Adipocyte (in vitro differentiated cells): ENCODE data around the gene NFIB.

ENCODE experiments used
- DNase-seq: peaks from one replicate; pipeline ENCODE4 v3.0.0-alpha.2; 2015; ENCODE audit warnings: low read depth
- H3K27me3 ChIP-seq: replicated peaks from 2 replicates; pipeline ENCODE4 v1.7.0; 2013; ENCODE audit warnings: mild to moderate bottlenecking, low read length, moderate library complexity; ENCODE audit not compliant: control insufficient read depth, insufficient read depth
- H3K36me3 ChIP-seq: 2 replicates; pipeline ENCODE4 v1.7.0; 2013; ENCODE audit warnings: low read length, mild to moderate bottlenecking, moderate library complexity; ENCODE audit not compliant: control insufficient read depth, insufficient read depth, severe bottlenecking
- H3K4me1 ChIP-seq: 2 replicates; pipeline ENCODE4 v1.7.0; 2013; ENCODE audit warnings: mild to moderate bottlenecking, low read length, moderate library complexity; ENCODE audit not compliant: control insufficient read depth, insufficient read depth
- H3K4me3 ChIP-seq: 2 replicates; pipeline ENCODE4 v1.7.0; 2013; ENCODE audit warnings: mild to moderate bottlenecking, low read length, moderate library complexity
- H3K9ac ChIP-seq: 2 replicates; pipeline ENCODE4 v1.7.0; 2013; ENCODE audit warnings: mild to moderate bottlenecking, low read length, moderate library complexity
- H3K9me3 ChIP-seq: 2 replicates; pipeline ENCODE4 v1.7.0; 2013; ENCODE audit warnings: mild to moderate bottlenecking, low read length, moderate library complexity; ENCODE audit not compliant: control insufficient read depth

Gene NFIB

DNA sequence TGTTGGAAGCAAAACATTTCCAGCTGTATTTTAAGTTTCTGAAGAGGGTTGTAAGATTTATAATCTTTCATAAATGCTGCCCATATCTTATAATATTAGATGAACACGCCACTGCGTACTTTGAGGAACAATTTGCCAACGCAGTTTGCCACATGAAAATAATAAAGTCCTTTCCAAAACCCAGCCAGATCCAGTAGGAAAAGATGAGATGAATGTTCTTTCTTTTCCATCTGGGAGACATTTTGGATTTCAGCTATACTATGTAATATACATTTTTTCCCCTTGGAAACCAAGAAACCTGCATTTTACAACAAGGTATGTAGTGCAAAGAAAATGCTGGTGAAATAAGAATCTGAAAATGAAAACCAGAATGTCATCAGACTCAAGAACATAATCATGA, 125.4 kb downstream of the NFIB start:
- no peaks in the 10 kb centered on the region for H3K9me3 ChIP-seq
- no peak overlapping the region for H3K9ac ChIP-seq
- DNase-seq, result no peak
- H3K36me3 ChIP-seq, result no peaks in the 10 kb centered on the region
- H3K4me3 ChIP-seq, result no peak overlapping the region
- H3K27me3 ChIP-seq, result no peaks in the 10 kb centered on the region
- peaks cover 25% of the 10 kb centered on the region for H3K4me1 ChIP-seq

DNA sequence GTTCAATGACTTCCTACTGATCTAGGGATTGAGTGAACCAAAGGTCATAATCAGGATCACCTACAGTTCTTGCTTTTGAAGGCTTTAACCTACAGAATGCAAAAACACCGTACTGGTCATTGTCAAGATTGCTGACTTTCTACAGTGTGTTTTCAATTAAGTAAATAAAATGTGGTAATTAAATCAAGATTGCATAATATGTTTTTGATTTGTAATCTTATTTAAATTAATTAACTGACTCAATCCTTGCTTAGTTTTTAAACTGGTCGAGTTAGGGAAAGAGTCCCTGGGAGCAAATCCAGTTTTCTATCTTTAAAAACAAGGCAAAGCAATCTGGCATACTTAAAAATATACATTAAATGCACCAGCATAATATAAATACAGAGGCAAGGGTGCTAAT, 125.9 kb downstream of the NFIB start:
- no peak overlapping the region for H3K9ac ChIP-seq
- DNase-seq, result no peak
- H3K4me3 ChIP-seq, result no peak overlapping the region
- H3K36me3 ChIP-seq, result no peaks in the 10 kb centered on the region
- H3K9me3 ChIP-seq, result no peaks in the 10 kb centered on the region
- H3K4me1 ChIP-seq, result peaks cover 25% of the 10 kb centered on the region
- no peaks in the 10 kb centered on the region for H3K27me3 ChIP-seq

DNA sequence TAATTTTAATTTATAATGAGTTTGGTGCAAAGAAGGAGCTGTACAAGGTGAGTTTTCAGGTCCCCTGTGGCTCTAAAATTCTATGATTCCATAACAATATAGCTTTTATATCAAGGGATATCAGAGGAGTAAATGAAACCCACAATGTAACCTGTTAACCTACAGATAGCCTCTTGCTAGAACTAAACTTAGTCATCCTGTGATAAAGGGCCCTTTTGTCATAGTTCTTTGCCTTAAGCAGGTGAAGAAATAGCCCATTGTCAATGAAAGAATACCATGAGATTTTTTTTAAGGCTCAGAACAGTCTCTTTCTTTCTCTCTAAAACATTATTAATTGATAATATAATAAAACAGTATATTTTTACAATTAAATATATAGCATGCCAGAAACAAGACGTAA, 127.8 kb downstream of the NFIB start:
- no peaks in the 10 kb centered on the region for H3K36me3 ChIP-seq
- H3K9ac ChIP-seq, result no peak overlapping the region
- H3K4me1 ChIP-seq, result peaks cover 29% of the 10 kb centered on the region
- H3K27me3 ChIP-seq, result no peaks in the 10 kb centered on the region
- no peak overlapping the region for H3K4me3 ChIP-seq
- no peak for DNase-seq
- H3K9me3 ChIP-seq, result no peaks in the 10 kb centered on the region

DNA sequence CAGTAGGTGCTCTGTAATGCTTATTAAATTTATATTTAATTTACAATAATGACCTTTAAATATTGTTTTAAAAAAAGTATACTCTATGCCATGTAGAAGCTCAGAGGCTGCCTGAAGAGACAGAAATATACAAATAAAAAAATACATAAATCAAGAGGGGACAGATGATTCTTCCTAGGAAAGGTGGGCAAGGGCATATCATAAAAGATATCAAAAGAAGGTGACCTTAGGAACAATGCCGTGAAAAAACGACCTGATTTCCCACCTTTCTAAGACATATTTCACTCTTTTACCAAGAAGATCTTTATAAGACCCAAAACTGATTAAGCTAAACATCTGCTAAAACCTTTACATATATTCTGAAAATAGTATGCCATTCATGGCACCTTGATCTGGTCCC, 128.9 kb downstream of the NFIB start:
- no peaks in the 10 kb centered on the region for H3K36me3 ChIP-seq
- no peak for DNase-seq
- H3K9ac ChIP-seq, result no peak overlapping the region
- H3K27me3 ChIP-seq, result no peaks in the 10 kb centered on the region
- no peak overlapping the region for H3K4me3 ChIP-seq
- peaks cover 39% of the 10 kb centered on the region for H3K4me1 ChIP-seq
- no peaks in the 10 kb centered on the region for H3K9me3 ChIP-seq

DNA sequence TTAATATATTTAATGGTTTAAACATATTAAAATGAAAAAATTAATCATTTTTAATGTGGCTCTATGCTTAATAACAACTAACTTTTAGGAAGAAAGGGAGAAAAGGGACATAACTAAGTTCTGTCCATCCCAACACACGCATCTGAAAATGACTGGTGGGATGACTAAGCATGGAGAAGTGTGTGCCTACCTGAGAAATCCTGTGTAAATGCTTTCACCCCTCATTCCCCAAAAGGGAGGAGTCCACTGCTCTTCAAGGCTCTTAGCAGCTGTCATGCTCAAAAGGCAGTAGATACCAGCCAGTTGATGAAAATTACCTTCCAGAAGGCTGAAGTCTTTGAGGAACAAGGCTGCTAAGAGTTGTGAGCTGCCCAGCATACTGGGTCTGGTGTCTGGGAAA, 130.9 kb downstream of the NFIB start:
- no peak for DNase-seq
- no peaks in the 10 kb centered on the region for H3K36me3 ChIP-seq
- no peak overlapping the region for H3K9ac ChIP-seq
- H3K9me3 ChIP-seq, result no peaks in the 10 kb centered on the region
- peaks cover 46% of the 10 kb centered on the region for H3K4me1 ChIP-seq
- no peaks in the 10 kb centered on the region for H3K27me3 ChIP-seq
- H3K4me3 ChIP-seq, result no peak overlapping the region

DNA sequence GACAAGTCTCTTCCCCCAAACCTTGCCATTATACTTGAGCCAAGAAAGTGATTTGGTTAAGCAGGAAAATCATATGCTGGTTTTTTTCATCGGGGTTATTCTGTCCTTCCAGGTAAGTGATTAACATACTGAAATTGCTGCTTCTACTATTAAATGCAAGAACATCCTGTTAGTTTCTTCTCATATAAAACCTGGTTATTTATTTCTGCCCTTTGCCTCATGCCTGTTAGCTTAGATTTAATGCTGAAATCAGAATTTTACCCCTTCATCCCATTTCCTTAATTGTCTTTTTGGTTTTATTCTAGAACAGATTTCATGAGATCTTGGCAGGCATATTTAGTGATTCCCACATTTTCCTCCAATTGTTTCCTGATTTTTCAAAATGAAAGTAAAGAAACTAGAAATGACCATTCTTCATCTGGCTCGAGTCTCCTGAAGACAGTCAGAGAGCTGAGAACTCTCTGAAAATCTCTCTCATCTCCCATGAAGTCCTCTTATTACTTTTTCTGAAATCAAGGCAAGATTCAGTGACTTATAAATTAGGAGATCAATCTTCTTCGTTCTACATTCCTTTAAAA, 132.9 kb downstream of the NFIB start:
- Histone ChIP-seq H3K4me1 (peaks cover 29% of the 10 kb centered on the region), H3K36me3 (no peaks in the 10 kb centered on the region), H3K9me3 (no peaks in the 10 kb centered on the region), H3K4me3 (peak overlapping the region; percentile 72), H3K27me3 (no peaks in the 10 kb centered on the region), H3K9ac (peak overlapping the region; percentile 65)
- DNase-seq, result peak; percentile 34

DNA sequence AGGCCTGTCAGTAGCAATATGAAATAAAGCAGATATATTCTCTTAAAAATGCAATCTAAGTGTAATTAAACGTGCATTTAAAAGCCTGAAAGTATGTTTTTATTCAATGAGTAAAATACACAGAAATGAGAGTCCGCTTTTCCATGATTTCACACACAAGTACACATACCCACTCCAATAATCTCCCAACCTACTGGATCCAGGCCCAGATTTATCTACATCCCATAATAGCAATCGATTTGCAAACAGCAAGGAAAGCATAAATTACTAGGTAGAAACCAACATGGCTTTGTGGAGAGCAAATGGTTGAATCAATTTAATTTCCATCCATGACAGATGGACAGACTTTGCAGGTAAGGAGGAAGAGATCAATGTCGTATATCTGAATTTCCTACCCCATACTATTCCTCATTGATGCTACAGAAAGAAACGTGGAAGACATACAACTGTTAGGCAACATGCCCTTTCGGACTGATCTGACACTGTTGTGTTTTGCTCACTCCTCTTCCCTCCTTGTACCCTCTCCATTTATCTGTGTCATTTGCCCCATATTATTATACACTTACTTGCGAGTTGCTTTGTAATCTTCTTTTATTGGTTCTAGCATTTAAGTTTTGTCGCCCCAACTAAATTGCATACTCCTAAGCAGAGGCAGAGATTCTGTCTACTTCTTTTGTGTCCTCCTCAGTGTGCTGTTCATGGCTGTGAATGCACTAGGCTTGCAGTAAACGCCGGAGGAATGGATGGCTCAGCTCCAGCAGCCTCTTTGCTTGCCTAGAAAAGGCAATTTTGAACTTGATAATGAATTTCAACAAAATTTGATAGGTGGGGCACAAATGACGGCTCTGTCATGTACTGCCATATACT, 133.6 kb downstream of the NFIB start:
- H3K4me1 ChIP-seq, result peaks cover 36% of the 10 kb centered on the region
- H3K9me3 ChIP-seq, result no peaks in the 10 kb centered on the region
- no peaks in the 10 kb centered on the region for H3K27me3 ChIP-seq
- peak overlapping the region; percentile 72 for H3K4me3 ChIP-seq
- H3K9ac ChIP-seq, result peak overlapping the region; percentile 65
- no peaks in the 10 kb centered on the region for H3K36me3 ChIP-seq
- DNase-seq, result peak; percentile 21

DNA sequence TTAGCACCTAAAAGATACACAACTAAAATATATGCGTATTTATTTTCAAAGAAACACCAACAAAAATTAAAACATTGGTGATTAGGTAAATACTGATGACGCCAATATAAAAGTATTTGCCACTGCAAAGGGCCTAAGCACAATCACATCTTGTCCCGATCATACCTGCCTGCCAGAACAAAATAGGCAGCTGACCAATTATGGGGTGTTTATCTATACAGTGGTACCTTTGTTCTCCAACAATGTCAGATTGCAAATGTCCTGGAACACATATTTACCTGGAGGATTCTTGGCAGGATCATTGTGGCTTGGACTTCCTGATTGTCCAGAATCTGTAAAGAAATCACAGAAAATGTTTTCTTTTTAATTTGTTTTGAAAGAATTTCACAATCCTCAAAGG, 134.5 kb downstream of the NFIB start:
- Histone ChIP-seq H3K4me1 (peaks cover 37% of the 10 kb centered on the region), H3K9me3 (no peaks in the 10 kb centered on the region), H3K9ac (no peak overlapping the region), H3K36me3 (no peaks in the 10 kb centered on the region), H3K27me3 (no peaks in the 10 kb centered on the region), H3K4me3 (no peak overlapping the region)
- DNase-seq, result no peak

DNA sequence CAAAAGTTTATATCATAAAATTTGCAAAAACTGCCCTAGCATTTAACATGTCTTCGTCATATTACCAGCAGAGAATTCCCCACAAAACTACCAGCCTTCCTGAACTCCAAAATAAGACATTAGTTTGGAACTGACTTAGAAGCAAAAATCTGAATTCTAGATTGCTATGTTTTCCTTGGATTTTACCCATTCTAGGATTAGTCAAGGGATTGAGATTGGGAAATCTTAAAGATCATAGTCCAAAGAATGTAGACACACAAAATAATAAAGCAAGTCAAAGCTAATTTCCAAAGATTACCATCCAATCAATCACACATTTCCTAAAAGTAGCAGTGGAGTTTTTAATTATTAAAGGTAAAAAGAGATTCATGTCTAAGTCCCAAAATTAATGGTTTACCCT, 138.2 kb downstream of the NFIB start:
- no peak overlapping the region for H3K9ac ChIP-seq
- H3K4me3 ChIP-seq, result no peak overlapping the region
- H3K36me3 ChIP-seq, result no peaks in the 10 kb centered on the region

DNA sequence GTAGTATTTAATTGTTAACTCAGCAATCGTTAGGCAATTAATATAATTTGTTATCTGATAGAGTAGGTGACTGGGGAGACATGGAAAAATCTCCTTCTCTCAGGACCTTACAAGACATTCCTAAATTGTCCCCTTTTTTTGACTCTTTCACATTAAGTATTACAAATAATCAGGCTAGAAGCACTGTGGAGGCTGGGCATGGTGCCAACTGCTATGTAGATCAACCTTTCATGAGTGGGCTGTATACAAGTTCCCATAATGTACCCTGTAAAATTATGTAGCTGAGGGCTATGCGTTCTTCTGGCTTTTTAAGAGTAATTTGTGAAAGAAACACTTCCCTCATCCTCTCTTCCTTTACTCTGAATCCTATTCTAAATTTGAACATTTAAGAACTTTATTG, 140.2 kb downstream of the NFIB start:
- H3K4me1 ChIP-seq, result peaks cover 17% of the 10 kb centered on the region
- no peak overlapping the region for H3K4me3 ChIP-seq
- H3K9me3 ChIP-seq, result no peaks in the 10 kb centered on the region
- no peak for DNase-seq
- H3K27me3 ChIP-seq, result no peaks in the 10 kb centered on the region
- no peak overlapping the region for H3K9ac ChIP-seq
- H3K36me3 ChIP-seq, result no peaks in the 10 kb centered on the region

More for the DNA sequence above, 138.2 kb downstream of the NFIB start:
- Histone ChIP-seq H3K4me1 (peaks cover 35% of the 10 kb centered on the region), H3K27me3 (no peaks in the 10 kb centered on the region), H3K9me3 (no peaks in the 10 kb centered on the region)
- no peak for DNase-seq

DNA sequence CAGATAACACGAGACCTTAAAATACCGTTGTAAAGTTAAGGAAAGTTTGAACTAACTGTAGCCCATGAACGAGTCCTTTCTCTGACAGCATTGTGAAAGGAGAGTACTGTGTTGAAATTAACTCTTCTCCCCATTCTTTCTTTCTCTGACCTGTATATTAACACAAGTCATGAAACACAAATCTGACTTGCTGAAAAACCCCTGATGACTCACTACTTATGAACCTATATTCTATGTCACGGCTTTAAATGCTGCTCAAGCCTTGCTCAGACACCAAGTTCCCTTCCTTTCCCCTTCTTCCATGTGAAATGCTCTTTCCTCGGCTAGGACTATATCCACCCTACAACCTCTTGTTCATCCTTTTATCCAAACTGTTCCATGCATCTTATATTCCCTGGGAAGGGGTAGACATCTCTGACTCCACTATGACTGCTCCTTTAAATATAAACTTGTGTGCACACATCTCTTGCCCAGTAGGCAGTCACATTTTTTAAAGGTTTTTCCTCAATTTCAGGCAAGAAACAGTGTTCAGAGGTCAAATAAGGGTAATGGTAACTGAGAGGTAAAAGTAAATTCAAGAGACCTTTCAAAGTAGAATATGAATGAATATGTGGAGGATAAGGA, 142.9 kb downstream of the NFIB start:
- no peak overlapping the region for H3K4me3 ChIP-seq
- peaks cover 6% of the 10 kb centered on the region for H3K36me3 ChIP-seq
- peaks cover 15% of the 10 kb centered on the region for H3K4me1 ChIP-seq
- H3K9ac ChIP-seq, result no peak overlapping the region
- peak; percentile 56 for DNase-seq
- no peaks in the 10 kb centered on the region for H3K27me3 ChIP-seq
- H3K9me3 ChIP-seq, result no peaks in the 10 kb centered on the region
